HG02884 (cell line): ENCODE data around the gene SEPTIN6.

Experiments
- ATAC-seq: cut with Tn5 transposase; IDR thresholded peaks from one replicate; pipeline ENCODE4 v1.9.1; 2021; ENCODE audit warnings: mild to moderate bottlenecking, moderate library complexity; ENCODE audit not compliant: unreplicated experiment

SEPTIN6 gene

GRCh38 chrX:119693040-119693995 lies at the start of gene SEPTIN6:
TSS of gene SEPTIN6 (minus strand) at chrX:119693168. CDS start at chrX:119693105, 63 bp downstream.
- ATAC-seq: peak; percentile 51

DNA sequence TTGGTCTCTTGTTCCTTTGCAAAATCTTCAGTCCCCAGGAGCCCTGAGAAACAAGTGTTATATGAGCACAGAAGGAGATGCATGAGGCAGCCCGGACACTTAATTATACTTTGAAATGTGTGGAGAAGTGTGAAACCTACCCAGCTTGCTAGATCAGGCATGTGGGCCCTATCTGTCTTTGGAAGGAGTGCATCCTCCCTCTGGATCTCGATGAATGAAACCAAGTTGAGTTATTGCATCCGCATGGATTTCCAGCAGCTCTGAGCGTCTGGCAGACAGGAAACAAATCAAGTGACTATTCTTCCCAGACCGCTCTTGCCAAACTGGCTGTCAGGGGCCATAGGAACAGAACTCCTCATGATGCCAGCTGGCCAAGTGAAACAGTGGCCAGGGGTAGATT lies 45.8 kb upstream of the SEPTIN6 start:
- ATAC-seq: no peak

GRCh38 chrX:119736206-119736764 lies 43.3 kb upstream of the SEPTIN6 start:
- no peak for ATAC-seq

- ATAC-seq: no peak
These were observed 42.5 kb upstream of the SEPTIN6 start for GRCh38 chrX:119735467-119735866.

GRCh38 chrX:119734897-119735339 lies 42.0 kb upstream of the SEPTIN6 start:
- ATAC-seq: no peak

GRCh38 chrX:119729408-119730201 lies 36.6 kb upstream of the SEPTIN6 start:
- no peak for ATAC-seq

DNA sequence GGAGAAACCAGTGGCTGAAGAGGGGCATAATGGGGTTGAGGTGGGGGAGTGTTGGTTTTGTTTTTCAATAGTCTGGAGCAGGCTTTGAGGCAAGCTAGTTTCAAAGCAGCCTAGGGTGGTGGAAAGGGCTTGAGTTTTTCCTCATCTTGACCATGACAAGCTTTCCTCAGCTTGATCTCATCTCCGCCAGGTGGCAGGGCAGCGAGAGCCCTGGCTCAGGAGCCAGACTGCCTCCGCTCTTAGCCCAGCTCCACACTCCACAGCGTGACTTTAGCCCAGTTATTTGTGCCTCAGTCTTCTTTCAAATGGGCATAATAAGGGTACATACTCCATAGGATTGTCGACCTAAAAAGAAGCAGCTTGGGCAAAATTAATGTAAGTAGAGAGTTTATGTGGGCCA lies 35.5 kb upstream of the SEPTIN6 start:
- no peak for ATAC-seq

DNA sequence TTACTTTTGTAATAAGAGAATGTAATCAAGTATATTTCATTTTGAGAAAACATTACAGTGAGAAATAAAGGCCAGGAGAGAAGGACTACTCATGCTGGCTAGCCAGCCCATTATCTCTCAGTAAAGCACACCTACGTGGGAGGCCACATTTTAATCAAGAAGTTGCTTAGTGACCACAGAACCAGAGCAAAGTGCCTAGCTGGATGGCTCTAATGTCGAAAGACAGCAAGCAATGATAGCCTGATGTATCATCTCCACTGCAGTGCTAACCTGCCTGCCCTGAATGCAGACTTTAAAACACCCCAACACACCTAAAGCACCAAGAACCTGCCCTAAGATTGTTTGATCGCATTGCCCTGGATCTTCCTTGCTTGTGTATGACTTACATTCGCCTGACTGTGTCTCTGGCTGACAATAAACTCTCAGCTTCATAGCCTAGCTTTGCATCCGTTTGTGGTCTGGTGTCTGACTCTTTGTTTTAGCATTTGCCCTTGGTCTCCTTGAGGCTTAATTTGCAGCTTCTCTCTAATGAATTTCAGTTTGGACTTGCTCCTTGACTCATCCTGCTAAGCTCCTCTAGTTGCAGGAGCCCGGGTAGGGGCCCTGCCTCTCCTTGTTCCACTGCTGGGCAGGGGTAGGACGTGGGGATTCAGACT lies 34.1 kb upstream of the SEPTIN6 start:
- no peak for ATAC-seq

DNA sequence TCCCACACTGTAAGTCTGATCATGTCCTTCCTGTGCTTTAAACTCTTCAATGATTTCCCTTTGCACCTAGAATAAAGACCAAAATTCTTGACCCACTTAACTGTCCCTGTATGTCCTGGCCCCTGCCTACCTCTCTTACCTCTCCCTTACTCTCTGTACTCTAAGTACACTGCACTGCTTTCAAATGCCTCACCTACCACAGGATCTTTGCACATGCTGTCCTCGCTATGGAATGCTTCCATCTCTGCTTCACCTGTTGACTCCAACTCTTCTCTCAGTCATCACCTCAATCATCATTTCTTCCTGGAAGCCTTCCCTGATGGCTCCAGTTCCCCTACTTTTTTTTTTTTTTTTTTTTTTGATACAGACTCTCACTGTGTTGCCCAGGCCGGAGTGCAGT lies 29.0 kb upstream of the SEPTIN6 start:
- no peak for ATAC-seq

DNA sequence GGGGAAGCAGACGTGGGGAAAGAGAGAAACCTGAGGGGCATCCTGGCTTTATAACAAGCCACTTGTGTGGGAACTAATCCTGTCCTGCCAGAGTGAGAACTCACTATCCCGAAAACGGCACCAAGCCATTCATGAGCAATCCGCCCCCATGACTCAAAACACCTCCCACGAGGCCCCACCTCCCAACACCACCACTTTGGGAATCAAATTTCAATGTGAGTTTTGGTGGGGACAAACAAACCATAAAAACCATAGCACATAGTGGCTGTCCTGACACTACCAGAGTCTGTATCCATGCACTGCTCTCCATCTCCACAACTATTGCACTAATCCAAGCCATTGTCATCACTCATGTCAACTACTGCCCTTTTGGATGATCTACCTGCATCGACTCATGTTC lies 28.5 kb upstream of the SEPTIN6 start:
- no peak for ATAC-seq

- ATAC-seq: no peak
These were observed 16.7 kb upstream of the SEPTIN6 start for GRCh38 chrX:119709630-119710029.

DNA sequence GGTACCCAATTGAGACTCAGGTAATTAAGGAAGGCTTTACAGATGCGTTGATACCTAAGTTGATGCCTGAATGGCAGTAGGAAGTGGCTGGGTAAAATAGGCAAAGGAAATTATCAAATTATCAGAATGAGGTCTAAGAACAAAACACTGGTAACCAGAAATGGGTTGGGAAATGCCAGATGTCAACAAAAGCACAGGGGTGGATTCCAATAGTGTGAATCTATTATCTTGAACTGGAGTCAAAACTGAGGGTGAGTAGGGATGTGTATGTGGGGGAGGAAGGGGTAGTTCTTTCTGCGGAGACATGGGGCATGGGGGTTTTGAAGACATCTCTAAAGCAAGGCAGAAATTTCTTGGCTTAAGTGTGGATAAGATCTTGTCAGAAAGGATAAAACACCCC lies 16.0 kb upstream of the SEPTIN6 start:
- ATAC-seq: no peak

- ATAC-seq: peak; percentile 59
These were observed 13.6 kb upstream of the SEPTIN6 start for GRCh38 chrX:119706616-119707015.

GRCh38 chrX:119698845-119699244 lies 5.9 kb upstream of the SEPTIN6 start:
- ATAC-seq: no peak

- ATAC-seq: no peak
These were observed 3.4 kb upstream of the SEPTIN6 start for GRCh38 chrX:119696251-119696890.

DNA sequence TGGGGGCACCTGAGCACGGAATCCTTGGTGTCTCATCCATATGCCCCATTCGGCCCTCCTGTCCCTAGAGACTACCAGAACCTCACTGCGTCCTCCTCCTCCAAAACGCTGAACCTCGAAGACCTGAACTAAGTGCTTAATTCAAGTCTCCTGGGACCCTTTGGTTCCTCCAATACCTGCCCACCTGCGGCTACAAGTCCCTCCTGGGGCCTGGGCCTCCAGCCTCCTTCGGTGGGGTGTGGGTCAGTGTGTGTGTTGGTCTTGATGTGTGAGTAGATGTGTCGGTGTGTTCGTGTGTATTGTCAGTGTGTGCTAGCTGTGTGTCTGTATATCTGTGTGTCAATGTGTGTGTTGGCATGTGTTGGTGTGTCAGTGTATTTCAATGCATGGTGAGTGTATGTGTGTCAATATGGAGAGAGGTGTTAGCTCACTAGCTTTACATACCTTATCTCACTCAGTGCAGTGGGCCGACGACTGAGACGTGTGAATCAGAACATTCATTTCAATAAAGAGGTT lies 2.6 kb upstream of the SEPTIN6 start:
- no peak for ATAC-seq

- no peak for ATAC-seq
These were observed 1.9 kb upstream of the SEPTIN6 start for GRCh38 chrX:119694601-119695534.

DNA sequence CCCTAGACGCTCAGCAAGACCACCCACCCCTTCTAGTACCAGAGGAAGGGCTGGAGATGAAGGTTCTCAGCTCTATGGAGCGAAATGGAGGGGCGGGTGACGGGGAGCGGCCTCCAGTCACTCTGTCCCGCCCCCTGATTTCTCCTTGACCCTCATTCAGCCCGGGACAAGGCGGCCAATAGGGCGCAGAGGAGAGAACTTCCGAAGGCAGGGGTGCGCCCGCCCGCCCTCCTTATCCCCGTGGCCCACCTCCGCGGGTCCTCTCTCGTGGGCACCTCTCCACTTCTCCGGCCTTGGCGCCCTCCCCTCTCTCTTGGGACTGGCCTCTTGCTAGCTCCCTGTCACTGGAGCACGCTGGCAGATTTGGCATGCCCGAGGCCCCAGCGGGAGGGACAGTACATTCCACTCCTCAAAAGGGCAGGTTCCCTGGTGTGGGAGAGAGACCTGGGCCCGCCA lies 1.1 kb upstream of the SEPTIN6 start:
- ATAC-seq: no peak
